GF-D8 (cell line): ENCODE measurements around the gene FMO5.
"Not testable (repeated sequence)": the region's sequence is repeated elsewhere in the genome, so short reads cannot be mapped to it uniquely, and the experiment has no call there.

Experiments
- DNase-seq: peaks from one replicate; lab custom pipeline; 2025; lab: John Stamatoyannopoulos, UW

Gene FMO5, protein sequence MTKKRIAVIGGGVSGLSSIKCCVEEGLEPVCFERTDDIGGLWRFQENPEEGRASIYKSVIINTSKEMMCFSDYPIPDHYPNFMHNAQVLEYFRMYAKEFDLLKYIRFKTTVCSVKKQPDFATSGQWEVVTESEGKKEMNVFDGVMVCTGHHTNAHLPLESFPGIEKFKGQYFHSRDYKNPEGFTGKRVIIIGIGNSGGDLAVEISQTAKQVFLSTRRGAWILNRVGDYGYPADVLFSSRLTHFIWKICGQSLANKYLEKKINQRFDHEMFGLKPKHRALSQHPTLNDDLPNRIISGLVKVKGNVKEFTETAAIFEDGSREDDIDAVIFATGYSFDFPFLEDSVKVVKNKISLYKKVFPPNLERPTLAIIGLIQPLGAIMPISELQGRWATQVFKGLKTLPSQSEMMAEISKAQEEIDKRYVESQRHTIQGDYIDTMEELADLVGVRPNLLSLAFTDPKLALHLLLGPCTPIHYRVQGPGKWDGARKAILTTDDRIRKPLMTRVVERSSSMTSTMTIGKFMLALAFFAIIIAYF

DNA sequence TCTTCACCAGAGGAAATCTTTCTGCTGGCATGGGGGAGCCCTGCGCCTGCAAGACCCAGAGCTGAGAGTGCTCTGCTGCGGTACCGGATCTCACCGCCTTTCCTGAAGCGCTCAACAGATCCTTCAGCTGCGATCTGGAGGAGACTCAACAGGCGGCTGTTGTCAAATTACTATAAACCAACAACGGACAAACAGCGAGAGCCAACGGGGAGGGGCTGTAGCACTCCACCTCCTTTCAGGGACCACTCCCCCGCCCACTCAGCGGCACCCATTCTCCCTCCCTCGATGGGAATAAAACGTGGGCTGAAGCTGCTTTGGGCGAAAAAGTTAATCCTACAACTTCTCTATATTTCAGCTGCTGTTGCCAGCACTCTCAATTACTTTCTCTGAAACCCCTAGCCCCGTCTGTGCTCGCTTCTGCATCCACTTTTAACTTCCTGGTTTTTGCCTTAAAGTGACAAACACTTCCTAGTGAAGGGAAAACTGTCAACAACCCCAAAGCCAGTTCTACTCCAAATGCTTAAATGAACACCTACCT lies at the start of gene FMO5:
Gene FMO5 (minus strand): TSS at position 147 of the 538 bp plus-strand sequence. CDS start 310 bp downstream, outside the sequence.
- peak; percentile 33 for DNase-seq

DNA sequence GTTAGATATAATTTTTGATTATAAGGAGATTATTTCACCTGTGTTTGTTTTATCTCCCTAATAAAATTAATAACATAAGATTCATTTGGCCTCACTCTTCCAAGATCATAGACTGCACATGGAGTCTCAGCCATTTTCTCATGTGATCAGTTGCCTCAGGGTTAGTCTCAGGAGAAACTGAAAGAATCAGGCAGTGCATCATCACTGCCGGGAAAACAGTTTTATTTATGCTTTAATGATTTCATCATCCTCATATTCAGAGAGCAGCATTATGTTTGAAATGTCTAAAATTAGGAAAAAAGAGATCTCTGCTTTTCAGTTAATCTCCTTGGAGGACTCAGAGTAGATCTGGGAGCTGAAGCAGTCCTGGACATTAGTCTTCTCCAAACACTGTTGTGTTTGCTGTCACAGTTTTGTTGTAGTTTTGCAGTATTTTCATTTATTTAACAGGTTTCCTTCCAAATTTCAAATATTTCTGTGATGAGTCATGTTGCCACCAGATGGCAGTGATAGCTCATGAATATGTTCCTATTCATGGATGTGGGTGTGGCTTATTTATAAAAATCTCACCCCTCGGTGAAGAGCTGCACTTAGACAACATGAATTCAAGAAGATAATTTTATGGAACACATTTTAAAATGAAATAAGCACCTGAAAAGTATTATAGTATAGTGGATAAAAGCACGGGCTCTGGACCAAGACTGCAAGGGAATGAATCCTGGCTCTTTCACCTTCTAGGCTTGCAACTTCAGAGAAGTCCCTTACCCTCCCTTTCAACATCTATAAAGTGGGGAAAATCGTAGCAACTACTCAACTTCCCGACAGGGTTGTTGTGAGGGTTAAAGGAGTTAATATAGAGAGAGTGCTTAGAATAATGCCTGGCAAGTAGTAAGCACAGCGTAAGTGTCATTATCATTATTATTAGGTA lies 48.5 kb upstream of the FMO5 start:
- no peak for DNase-seq

DNA sequence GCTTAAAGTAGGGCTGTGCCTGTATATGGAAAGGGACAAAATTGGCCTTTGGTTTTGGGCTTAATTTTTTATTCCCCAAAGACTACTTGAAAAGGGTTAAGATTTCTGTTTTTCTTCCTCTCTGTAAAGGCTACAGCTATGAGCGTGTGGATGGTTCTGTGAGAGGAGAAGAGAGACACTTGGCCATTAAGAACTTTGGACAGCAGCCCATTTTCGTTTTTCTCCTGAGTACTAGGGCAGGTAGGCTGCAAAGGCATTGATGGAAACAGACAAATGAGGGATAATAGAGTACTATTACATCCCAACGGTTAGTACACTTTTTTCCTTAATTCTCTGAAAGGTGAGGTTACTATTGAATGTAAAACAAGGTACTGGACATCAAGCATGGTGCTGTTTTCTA lies 46.9 kb upstream of the FMO5 start:
- DNase-seq, result no peak

DNA sequence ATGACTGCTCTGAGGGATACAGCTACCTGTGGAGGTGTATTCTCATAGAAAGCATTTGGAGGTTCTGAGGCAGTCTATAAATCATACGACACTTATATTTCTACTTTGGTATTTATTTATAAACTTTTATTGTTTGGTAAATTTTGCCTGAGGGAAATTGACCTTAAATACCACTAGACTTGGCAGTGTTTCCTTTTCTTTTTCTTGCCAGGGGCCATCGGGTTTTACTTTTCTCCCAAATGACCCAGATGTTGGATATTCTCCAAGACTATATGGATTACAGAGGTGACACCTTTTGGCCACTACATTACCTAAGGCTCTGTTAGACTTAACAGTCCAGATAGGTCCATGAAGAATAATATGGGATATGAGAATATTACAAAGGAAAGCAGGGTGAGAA lies 45.6 kb upstream of the FMO5 start:
- DNase-seq, result no peak

DNA sequence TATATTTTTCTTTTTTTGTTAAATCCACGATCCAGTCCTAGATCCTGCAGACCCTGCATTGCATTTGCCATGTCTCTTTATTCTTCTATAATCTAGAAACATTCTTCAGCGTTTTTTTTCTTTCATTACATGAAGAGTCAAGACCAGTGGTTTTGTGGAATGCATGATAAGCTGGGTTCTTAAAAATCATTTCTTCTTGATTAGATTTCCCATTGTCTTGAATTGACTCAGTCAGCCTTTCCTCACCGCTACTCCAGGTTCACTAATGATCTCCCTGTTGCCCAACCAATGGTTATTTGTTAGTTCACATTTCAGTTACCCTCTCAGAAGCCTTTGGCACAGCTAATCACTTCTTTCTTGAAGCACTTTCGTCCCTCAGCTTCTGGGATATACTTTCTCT lies 42.6 kb upstream of the FMO5 start:
- no peak for DNase-seq

DNA sequence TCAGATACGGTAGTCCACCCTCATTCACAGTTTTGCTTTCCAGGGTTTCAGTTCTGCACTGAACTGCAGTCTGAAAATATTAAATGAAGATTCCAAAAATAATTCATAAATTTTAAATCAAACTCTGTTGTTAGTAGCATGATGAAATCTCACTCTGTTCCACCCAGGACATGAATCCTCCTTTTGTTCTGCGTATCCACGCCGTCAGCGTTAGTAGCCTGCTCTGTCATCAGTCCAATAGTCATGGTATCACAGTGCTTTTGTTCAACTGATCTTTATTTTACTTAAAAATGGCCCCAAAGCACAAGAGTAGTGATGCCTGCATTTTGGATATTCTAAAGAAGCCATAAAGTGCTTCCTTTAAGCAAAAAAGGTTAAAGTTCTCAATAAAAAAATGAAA lies 41.2 kb upstream of the FMO5 start:
- DNase-seq, result no peak

DNA sequence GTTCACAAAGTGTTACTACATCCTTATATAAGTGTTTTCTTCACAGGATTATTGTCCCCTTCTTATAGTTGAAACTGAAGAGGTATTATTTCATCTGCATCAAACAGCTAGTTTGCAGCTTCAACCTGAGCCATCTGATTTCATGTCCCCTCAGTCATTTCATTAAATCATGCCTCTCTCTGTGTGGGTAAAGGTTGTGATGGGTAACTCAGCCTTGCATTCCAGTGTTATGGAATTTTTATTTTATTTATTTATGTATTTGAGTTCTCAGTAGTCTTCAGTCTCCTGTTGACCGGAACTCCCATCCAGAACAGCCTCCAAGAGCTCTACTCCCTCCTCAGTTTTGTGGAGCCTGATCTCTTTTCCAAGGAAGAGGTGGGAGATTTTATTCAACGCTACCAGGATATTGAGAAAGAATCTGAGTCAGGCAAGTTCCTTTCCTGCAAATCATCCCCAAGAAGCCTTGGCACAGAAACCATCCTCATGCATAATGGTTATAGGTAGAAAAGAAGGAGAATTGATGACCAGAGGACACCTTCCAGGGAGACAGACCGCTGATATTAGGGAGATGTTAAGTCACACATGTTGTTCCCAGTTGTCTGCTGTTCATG lies 39.1 kb upstream of the FMO5 start:
- no peak for DNase-seq

DNA sequence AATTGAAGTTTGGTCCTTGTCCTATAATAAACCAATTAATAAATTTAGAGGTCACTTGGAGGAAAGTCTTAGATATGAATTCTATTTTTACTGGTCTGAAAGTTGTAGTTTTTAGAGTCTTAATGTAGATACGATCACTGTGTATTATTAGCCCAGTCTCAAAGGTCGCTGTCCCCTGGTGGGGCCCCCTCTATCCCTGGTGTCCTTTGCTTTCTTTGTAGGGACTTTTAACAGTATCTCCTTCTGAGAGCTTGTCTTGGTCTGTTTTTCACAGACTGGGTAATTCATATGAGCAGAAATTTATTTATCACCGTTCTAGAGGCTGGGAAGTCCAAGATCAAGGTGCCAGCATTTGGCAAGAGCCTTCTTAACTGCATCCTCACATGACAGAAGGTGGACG lies 35.8 kb upstream of the FMO5 start:
- no peak for DNase-seq

DNA sequence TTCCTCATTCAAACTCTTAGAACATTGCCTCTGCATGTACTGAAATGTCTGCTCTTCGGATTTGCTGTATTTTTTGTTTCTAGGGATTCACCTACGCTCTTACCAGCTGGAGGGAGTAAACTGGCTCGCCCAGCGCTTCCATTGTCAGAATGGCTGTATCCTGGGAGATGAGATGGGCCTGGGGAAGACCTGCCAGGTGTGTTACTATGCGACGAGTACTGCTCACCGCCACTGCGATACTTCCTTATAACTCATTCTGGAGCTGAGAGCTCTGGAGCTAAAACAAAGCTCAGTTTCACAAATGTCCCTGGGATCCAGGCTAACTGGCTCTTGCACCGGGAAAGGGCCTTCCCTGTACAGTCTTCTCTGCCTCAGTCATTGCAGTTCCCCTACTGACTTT lies 27.4 kb upstream of the FMO5 start:
- no peak for DNase-seq

DNA sequence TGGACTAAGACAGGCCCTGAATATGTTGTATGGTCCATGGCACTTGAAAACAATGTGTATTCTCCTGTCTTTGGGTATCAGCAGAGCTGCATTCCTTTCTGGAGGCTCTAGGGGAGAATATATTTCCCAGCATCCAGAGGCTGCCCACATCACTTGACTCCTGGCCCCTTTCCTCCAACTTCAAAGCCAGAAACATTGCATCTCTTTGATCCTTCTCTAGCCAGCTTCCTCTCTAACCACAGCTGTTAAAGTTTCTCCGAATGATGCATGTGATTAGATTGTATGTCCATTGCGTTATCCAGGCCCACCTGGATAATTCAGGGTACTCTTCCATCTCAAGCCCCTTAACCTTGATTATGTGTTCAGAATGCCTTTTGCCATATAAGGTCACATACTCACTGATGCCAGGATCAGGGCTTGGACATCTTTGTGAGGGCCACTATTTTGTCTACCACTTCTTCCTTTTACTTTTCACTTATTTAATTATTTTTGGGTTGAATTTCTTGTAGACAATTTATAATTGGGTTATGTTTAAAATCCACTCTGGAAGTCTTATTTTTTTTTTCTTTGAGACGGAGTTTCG lies 22.6 kb upstream of the FMO5 start:
- no peak for DNase-seq

DNA sequence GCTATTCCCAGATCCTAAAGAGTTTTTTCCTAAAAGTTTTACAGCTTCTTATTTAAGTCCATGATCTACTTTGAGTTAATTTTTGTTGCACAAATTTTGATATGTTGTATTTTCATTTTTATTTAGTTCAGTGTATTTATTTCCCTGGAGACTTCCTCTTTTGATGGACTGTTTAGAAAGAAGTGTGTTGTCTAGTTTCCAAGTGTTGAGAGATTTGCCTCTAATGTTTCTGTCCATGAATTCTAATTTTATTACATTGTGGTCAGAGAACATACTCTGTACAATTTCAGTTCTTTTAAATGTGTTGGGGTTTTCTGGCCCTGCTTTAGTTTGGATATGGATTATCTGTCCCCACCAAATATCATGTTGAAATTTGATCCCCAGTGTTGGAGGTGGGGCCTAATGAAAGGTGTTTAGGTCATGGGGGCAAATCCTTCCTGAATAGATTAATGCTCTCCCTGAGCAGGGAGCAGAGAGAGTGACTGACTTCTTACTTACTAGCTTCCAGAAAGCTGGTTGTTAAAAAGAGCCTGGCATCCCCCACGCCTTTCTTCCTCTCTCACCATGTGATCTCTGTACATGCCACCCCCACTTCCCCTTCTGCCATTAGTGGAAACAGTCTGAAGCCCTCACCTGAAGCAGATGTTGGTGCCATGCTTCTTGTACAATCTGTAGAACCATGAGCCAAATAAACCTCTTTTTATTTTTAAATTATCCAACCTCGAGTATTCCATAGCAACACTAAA lies 21.9 kb upstream of the FMO5 start:
- DNase-seq, result peak; percentile 45

DNA sequence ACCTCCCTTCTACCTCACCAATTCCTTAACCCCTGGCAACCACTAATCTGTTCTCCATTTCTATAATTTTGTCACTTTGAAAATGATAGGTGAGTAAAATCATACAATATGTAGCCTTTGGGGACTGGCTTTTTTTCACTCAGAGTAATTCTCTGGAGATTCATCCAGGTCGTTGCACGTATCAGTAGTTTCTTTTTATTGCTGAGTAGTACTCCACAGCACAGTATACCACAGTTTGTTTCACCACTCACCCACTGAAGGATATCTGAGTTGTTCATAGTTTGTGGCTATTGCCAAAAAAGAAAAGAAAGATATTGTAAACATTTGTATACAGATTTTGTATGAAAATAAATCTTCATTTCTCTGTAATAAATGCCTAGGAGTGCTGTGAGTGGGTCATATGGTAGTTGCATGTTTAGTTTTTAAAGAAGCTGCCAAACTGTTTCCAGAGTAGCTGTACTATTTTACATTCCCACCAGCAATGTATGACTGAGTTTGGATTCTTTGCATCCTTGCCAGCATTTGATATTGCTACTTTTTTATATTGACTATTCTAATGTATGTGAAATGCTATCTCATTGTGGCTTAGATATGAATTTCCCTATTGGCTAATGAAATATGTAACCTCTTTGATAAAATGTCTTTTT lies 21.0 kb upstream of the FMO5 start:
- no peak for DNase-seq

DNA sequence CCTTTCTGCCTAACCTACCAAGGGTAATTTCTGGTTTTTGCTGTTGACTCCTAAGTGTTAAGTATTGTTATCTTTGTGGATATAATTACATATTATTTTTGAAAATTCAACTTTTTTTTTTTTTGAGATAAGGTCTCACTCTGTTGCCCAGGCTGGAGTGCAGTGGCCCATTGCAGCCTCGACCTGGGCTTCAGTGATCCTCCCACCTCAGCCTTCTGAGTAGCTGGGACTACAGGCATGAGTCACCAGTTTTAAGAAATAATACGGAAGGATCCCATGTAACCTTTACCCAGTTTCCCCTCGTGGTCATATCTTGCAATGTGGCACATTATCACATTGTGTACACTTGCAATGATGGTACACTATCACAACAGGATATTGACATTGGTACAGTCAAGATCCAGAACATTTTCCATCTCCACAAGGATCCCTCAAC lies 20.5 kb upstream of the FMO5 start:
- DNase-seq, result peak; percentile 25

DNA sequence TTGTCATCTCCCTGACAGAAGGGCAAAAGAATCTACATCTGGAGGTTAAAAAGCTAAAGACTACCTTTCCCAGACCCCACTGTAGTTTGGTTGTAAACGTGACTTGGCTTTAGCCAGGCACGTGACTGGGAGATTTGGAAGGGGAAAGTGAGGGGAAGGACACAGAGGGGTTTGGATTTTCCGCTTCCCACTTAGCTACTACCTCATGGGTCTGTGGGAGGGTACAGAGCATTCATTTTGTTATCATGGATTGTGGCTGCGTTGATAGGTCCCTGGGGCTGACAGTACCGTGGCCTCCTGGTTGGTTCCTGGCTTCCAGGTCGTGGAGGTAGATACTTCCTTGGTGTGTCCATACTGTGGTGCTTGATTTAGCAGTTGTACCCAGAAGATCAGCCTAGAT lies 20.0 kb upstream of the FMO5 start:
- no peak for DNase-seq

DNA sequence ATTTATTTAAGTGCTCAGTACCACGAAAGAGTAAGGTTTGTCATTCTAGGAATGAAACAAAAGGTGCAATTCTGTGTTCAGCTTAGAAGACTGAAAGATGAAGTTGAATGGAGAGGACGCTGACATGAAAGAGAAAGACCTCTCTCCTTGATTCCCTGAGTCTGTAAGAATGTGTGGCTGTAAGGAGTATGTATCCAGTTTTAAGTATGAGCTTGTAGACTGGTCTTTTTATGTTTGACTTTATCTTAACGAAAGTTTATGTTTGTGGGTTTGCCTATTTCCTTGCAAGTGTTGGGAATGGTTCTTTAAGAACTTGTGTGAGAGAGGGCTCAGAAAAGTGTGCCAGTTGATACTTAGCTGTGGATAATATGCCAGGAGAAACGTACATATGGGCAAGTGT lies 18.7 kb upstream of the FMO5 start:
- no peak for DNase-seq

DNA sequence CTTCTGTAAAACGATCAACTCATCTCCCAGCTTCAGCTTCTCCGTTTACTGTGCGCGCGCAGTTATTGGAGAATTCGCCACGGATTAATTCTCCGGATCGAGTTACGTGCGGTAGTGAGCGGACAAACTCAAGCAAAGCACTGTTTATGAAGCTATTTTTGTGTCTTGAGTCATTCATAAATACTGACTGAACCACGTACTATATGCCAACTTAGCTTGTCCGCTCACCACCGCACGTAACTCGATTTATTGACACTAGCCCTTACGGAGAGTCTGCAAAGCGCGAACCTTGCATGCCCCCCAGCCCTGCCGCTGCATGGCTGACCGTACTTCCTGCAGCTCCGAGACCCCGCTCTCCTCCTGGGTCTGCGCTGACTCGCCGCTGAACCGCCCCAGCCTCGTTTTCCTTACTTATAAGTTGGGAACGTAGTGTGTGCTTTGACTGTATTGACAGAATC lies 18.1 kb upstream of the FMO5 start:
- no peak for DNase-seq

DNA sequence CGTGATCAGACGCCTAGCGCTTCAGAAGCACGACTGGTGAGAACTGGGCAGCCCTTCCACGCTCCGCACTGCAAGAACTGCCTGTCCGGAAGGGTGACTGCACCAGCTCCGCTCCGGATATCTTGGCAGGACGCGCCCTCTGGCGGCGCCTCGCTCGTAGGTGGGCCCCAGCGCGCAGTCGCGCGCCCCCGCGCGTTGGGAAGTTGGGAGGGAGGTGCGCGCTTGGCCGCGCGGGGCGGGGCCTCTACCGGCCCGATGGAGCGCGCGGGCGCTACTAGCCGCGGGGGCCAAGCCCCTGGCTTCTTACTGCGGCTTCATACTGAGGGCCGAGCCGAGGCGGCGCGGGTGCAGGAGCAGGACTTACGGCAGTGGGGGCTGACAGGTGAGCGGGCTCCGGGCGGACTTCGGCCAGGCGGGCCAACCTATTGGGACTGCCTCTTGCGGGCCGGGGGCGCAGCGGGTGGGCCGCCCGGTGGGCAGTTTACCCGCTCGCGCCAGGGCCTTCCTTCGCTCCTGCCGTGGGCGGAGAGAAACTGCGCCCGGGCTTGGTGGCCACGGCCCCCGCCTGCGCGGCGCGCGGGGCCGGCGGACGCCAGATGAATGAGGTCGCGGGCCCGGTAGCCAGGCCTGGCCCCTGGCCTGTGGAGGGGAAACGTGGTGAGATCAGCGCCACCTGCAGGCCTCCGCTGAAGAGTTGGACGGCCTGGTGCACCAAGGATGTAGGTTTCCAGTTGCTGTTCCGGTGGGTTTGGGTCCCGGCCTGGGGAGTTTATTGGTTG lies 17.5 kb upstream of the FMO5 start, which contains the start of gene CHD1L:
Gene CHD1L (plus strand): TSS at position 236 of the 779 bp plus-strand sequence. CDS start 20 bp downstream, at position 256.
- DNase-seq, result peak; percentile 85

DNA sequence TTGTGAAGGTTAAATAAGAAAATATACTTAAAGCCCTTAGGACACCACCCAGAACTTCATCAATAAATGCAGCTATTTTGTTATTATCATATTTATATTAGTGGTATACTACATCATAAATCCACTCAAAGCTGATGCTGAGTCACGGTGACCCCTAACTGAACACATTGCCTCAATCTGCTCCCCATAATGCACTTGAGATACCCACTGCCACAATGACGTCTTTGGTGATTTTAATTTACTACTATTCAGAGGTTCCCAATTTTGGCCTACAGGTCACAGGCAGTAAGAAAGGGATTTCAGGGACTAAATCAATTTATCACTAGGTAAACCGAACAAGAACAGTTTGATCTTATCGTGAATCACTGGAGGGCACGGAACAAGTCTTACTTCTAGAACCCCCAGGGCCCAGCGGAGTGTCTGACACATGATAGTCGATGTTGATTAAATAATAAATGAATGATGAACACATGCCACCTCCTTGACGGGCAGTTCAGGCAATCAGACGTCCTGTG lies 16.9 kb upstream of the FMO5 start:
- DNase-seq, result no peak

DNA sequence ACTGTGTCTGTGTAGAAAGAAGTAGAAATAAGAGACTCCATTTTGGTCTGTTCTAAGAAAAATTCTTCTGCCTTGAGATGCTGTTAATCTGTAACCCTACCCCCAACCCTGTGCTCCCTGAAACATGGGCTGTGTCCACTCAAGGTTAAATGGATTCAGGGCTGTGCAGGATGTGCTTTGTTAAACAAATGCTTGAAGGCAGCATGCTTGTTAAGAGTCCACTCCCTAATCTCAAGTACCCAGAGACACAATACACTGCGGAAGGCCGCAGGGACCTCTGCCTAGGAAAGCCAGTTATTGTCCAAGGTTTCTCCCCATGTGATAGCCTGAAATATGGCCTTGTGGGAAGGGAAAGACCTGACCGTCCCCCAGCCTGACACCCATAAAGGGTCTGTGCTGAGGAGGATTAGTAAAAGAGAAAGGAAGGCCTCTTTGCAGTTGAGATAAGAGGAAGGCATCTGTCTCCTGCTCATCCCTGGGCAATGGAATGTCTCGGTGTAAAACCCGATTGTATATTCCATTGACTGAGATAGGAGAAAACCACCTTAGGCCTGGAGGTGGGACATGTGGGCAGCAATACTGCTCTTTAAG lies 15.1 kb upstream of the FMO5 start:
- not testable (repeated sequence) for DNase-seq
